ENCODE results near the gene FNDC4.

DNA sequence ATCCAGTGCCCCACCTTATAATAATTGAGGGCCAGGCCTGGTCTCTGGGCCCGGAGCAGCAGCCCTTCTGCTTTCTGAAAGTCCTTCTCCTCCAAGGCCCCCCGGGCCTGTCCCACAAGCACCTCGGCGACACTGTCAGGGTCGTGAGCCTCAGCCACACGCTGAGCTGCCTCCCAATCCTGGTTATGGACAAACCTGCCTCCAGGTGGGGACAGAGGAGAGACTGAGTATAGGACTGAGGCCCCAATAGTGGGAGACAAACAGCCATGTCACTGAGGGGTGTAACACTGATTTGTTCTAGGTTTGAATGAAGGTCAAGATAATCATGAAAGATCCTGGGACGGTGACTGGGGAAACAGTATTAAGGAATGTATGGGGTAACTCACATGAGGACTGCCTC, 41.0 kb downstream of the FNDC4 start:
- TF ChIP-seq POLR2A (IDR thresholded peaks at IDR 0.05) (no peak), POLR2AphosphoS5 (IDR thresholded peaks at IDR 0.05) (no peak)
- TF ChIP-seq, protein P1, sequence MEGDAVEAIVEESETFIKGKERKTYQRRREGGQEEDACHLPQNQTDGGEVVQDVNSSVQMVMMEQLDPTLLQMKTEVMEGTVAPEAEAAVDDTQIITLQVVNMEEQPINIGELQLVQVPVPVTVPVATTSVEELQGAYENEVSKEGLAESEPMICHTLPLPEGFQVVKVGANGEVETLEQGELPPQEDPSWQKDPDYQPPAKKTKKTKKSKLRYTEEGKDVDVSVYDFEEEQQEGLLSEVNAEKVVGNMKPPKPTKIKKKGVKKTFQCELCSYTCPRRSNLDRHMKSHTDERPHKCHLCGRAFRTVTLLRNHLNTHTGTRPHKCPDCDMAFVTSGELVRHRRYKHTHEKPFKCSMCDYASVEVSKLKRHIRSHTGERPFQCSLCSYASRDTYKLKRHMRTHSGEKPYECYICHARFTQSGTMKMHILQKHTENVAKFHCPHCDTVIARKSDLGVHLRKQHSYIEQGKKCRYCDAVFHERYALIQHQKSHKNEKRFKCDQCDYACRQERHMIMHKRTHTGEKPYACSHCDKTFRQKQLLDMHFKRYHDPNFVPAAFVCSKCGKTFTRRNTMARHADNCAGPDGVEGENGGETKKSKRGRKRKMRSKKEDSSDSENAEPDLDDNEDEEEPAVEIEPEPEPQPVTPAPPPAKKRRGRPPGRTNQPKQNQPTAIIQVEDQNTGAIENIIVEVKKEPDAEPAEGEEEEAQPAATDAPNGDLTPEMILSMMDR (IDR thresholded peaks at IDR 0.05) = no peak
